Endothelial cell (in vitro differentiated cells): ENCODE measurements around the gene DHDDS. TPM values are rescaled to one million over a fixed set of nuclear protein-coding genes. Genes with fewer than 3 reads are reported as not detected.

Experiments used
- DNase-seq: peaks from one replicate; pipeline ENCODE4 v3.0.0; 2021; ENCODE audit warnings: low spot score
- H3K27ac Mint-ChIP-seq: one replicate; pipeline ENCODE4 v1.8.0; 2021; ENCODE audit warnings: mixed read lengths, inconsistent platforms; ENCODE audit not compliant: unreplicated experiment
- H3K27me3 Mint-ChIP-seq: one replicate; pipeline ENCODE4 v1.8.0; 2021; ENCODE audit warnings: mild to moderate bottlenecking, moderate library complexity, mixed read lengths, inconsistent platforms; ENCODE audit not compliant: unreplicated experiment
- H3K36me3 Mint-ChIP-seq: one replicate; pipeline ENCODE4 v1.8.0; 2021; ENCODE audit warnings: mild to moderate bottlenecking, low read depth, mixed read lengths, inconsistent platforms; ENCODE audit not compliant: unreplicated experiment
- H3K4me1 Mint-ChIP-seq: one replicate; pipeline ENCODE4 v1.8.0; 2021; ENCODE audit warnings: mild to moderate bottlenecking, mixed read lengths, inconsistent platforms; ENCODE audit not compliant: unreplicated experiment
- H3K4me3 Mint-ChIP-seq: one replicate; pipeline ENCODE4 v1.8.0; 2021; ENCODE audit warnings: mild to moderate bottlenecking, mixed read lengths, inconsistent platforms; ENCODE audit not compliant: unreplicated experiment
- H3K9me3 Mint-ChIP-seq: one replicate; pipeline ENCODE4 v1.8.0; 2021; ENCODE audit warnings: mixed read lengths, inconsistent platforms; ENCODE audit not compliant: unreplicated experiment
- CTCF ChIP-seq: fragments of 200-600 bp; sonication (generic); IDR thresholded peaks from one replicate; pipeline ENCODE4 v1.5.0; 2021; ENCODE audit warnings: antibody characterized with exemption; ENCODE audit not compliant: unreplicated experiment
- total RNA-seq: library from RNA; stranded (reverse); fragmentation: NEBNext Ultra II Directional; extraction: Animal tissue kit (Norgen Biotek cat#: 25700); gene quantifications from one replicate; pipeline ENCODE4 v1.2.1, GENCODE V29; 2021; ENCODE audit not compliant: unreplicated experiment

DHDDS gene
- total RNA-seq, 1 donor from 2014 or later, result 63.5 TPM

GRCh38 chr1:26413031-26413430 is 19.1 kb upstream of the DHDDS start:
- DNase-seq, result no peak
- H3K27ac Mint-ChIP-seq, result no peak overlapping the region
- no peaks in the 10 kb centered on the region for H3K9me3 Mint-ChIP-seq
- H3K4me1 Mint-ChIP-seq, result peaks cover 46% of the 10 kb centered on the region
- no peak for TF ChIP-seq CTCF
- peaks cover 7% of the 10 kb centered on the region for H3K27me3 Mint-ChIP-seq
- H3K4me3 Mint-ChIP-seq, result peak overlapping the region; percentile 23
- H3K36me3 Mint-ChIP-seq, result no peaks in the 10 kb centered on the region

GRCh38 chr1:26417111-26417759 is 14.9 kb upstream of the DHDDS start:
- H3K27ac Mint-ChIP-seq, result no peak overlapping the region
- peak; percentile 85 for DNase-seq
- peak; percentile 83 for TF ChIP-seq CTCF
- H3K4me1 Mint-ChIP-seq, result peaks cover 30% of the 10 kb centered on the region
- H3K27me3 Mint-ChIP-seq, result no peaks in the 10 kb centered on the region
- H3K36me3 Mint-ChIP-seq, result no peaks in the 10 kb centered on the region
- no peak overlapping the region for H3K4me3 Mint-ChIP-seq
- no peaks in the 10 kb centered on the region for H3K9me3 Mint-ChIP-seq

- Mint-ChIP-seq H3K27ac (peak overlapping the region; percentile 88), H3K9me3 (no peaks in the 10 kb centered on the region)
Measured at GRCh38 chr1:26418865-26419349, 13.2 kb upstream of the DHDDS start.

GRCh38 chr1:26419494-26419893 is 12.6 kb upstream of the DHDDS start:
- H3K27ac Mint-ChIP-seq, result no peak overlapping the region
- DNase-seq, result no peak
- no peak for TF ChIP-seq CTCF
- H3K9me3 Mint-ChIP-seq, result no peaks in the 10 kb centered on the region
- H3K36me3 Mint-ChIP-seq, result no peaks in the 10 kb centered on the region
- H3K4me1 Mint-ChIP-seq, result peaks cover 20% of the 10 kb centered on the region
- no peak overlapping the region for H3K4me3 Mint-ChIP-seq
- H3K27me3 Mint-ChIP-seq, result no peaks in the 10 kb centered on the region

More at GRCh38 chr1:26418865-26419349, 13.2 kb upstream of the DHDDS start:
- H3K27me3 Mint-ChIP-seq, result no peaks in the 10 kb centered on the region
- no peak for TF ChIP-seq CTCF
- H3K4me1 Mint-ChIP-seq, result peaks cover 20% of the 10 kb centered on the region
- H3K4me3 Mint-ChIP-seq, result no peak overlapping the region
- DNase-seq, result no peak
- no peaks in the 10 kb centered on the region for H3K36me3 Mint-ChIP-seq

- no peak for DNase-seq
- H3K36me3 Mint-ChIP-seq, result peaks cover 11% of the 10 kb centered on the region
- no peak overlapping the region for H3K27ac Mint-ChIP-seq
- TF ChIP-seq CTCF, result no peak
- no peak overlapping the region for H3K4me3 Mint-ChIP-seq
- H3K9me3 Mint-ChIP-seq, result no peaks in the 10 kb centered on the region
- peaks cover 11% of the 10 kb centered on the region for H3K4me1 Mint-ChIP-seq
- H3K27me3 Mint-ChIP-seq, result peaks cover 2% of the 10 kb centered on the region
Measured at GRCh38 chr1:26429721-26430120, 2.4 kb upstream of the DHDDS start.
